HEK293 (cell line): ENCODE measurements around the gene SPTLC2.

Source experiments
- CTCF ChIA-PET: fragments of 350-600 bp; formaldehyde crosslinking; extraction: SDS; loops from one replicate; lab custom pipeline; 2021; ENCODE audit warnings: antibody characterized with exemption; lab: Yijun Ruan, JAX
- POLR2A ChIA-PET: fragments of 300-600 bp; formaldehyde crosslinking; extraction: SDS; loops from one replicate; lab custom pipeline; 2020; ENCODE audit warnings: antibody characterized with exemption, inconsistent platforms; lab: Yijun Ruan, JAX
- H3K27ac ChIP-seq: fragments of 200-500 bp; sonication (Bioruptor generic); 2 replicates; pipeline ENCODE4 v1.5.1; 2014; ENCODE audit warnings: low read depth, low read length, control low read depth, inconsistent platforms; ENCODE audit errors: extremely low read depth
- H3K36me3 ChIP-seq, 2 experiments: fragments of 200-500 bp in 1 of 2; sonication (Bioruptor generic) in 1 of 2; 1 replicate in 1 of 2; 2 replicates in 1 of 2; pipeline ENCODE4 v1.5.1; 2014 to 2017; ENCODE audit warnings: inconsistent platforms in 2 of 2, low read length in 2 of 2; ENCODE audit not compliant: control insufficient read depth in 2 of 2, insufficient read depth in 1 of 2
- H3K4me1 ChIP-seq: fragments of 200-500 bp; sonication (Bioruptor generic); 2 replicates; pipeline ENCODE4 v1.5.1; 2014; ENCODE audit warnings: mild to moderate bottlenecking, low read length, inconsistent platforms; ENCODE audit not compliant: control insufficient read depth, insufficient read depth
- H3K4me3 ChIP-seq: 2 replicates; pipeline ENCODE4 v1.5.1; 2011; ENCODE audit warnings: low read depth, mild to moderate bottlenecking, control low read depth, low read length, moderate library complexity
- H3K9me3 ChIP-seq: fragments of 200-500 bp; sonication (Bioruptor generic); 2 replicates; pipeline ENCODE4 v1.5.1; 2014; ENCODE audit warnings: low read depth, low read length, inconsistent platforms; ENCODE audit not compliant: control insufficient read depth, insufficient read depth
- EGR2 ChIP-seq: fragments of 450-650 bp; formaldehyde crosslinking; IDR thresholded peaks from 2 replicates; pipeline ENCODE4 v1.5.1; 2016; ENCODE audit warnings: low read depth, missing biosample characterization, missing genetic modification characterization
- ELK4 ChIP-seq: IDR thresholded peaks from 2 replicates; pipeline ENCODE4 v1.6.1; 2011; ENCODE audit warnings: mild to moderate bottlenecking, low read depth, low read length, borderline replicate concordance
- GLI2 ChIP-seq: fragments of 450-650 bp; formaldehyde crosslinking; IDR thresholded peaks from 2 replicates; pipeline ENCODE4; 2017; ENCODE audit warnings: missing biosample characterization, missing genetic modification characterization, low read depth, borderline replicate concordance
- GLIS2 ChIP-seq: fragments of 450-650 bp; formaldehyde crosslinking; IDR thresholded peaks from 2 replicates; pipeline ENCODE4 v1.5.1; 2016; ENCODE audit warnings: missing biosample characterization, missing genetic modification characterization
- KLF1 ChIP-seq: fragments of 450-650 bp; formaldehyde crosslinking; IDR thresholded peaks from 2 replicates; pipeline ENCODE4 v1.5.1; 2016; ENCODE audit warnings: missing biosample characterization, missing genetic modification characterization
- WT1 ChIP-seq: fragments of 450-650 bp; formaldehyde crosslinking; IDR thresholded peaks from 2 replicates; pipeline ENCODE4 v1.5.1; 2016; ENCODE audit warnings: missing biosample characterization, missing genetic modification characterization
- YY2 ChIP-seq: fragments of 450-650 bp; formaldehyde crosslinking; IDR thresholded peaks from 2 replicates; pipeline ENCODE4 v1.5.1; 2016; ENCODE audit warnings: missing biosample characterization, missing genetic modification characterization
- ZBTB17 ChIP-seq: fragments of 450-650 bp; formaldehyde crosslinking; IDR thresholded peaks from 2 replicates; pipeline ENCODE4 v1.5.1; 2016; ENCODE audit warnings: missing biosample characterization, missing genetic modification characterization
- ZBTB26 ChIP-seq: fragments of 450-650 bp; formaldehyde crosslinking; optimal IDR thresholded peaks from 2 replicates; pipeline ENCODE3; 2016; ENCODE audit warnings: missing biosample characterization, mild to moderate bottlenecking, missing genetic modification characterization
- ZBTB49 ChIP-seq: fragments of 450-650 bp; formaldehyde crosslinking; IDR thresholded peaks from 2 replicates; pipeline ENCODE4 v1.5.1; 2016; ENCODE audit warnings: missing biosample characterization, missing genetic modification characterization, low read depth
- ZEB2 ChIP-seq: fragments of 450-650 bp; formaldehyde crosslinking; IDR thresholded peaks from 2 replicates; pipeline ENCODE4 v1.5.1; 2016; ENCODE audit warnings: missing biosample characterization, missing genetic modification characterization
- ZFP37 ChIP-seq: fragments of 450-650 bp; formaldehyde crosslinking; IDR thresholded peaks from 2 replicates; pipeline ENCODE4 v1.5.1; 2016; ENCODE audit warnings: missing biosample characterization, missing genetic modification characterization
- ZNF114 ChIP-seq: fragments of 450-650 bp; formaldehyde crosslinking; IDR thresholded peaks from 2 replicates; pipeline ENCODE4 v1.5.0; 2017; ENCODE audit warnings: missing biosample characterization, missing genetic modification characterization
- ZNF148 ChIP-seq: fragments of 450-650 bp; formaldehyde crosslinking; IDR thresholded peaks from 2 replicates; pipeline ENCODE4 v1.5.0; 2017; ENCODE audit warnings: missing biosample characterization, missing genetic modification characterization, borderline replicate concordance
- ZNF155 ChIP-seq: fragments of 450-650 bp; formaldehyde crosslinking; IDR thresholded peaks from 2 replicates; pipeline ENCODE4 v1.5.1; 2016; ENCODE audit warnings: missing biosample characterization, missing genetic modification characterization
- ZNF18 ChIP-seq: fragments of 450-650 bp; formaldehyde crosslinking; IDR thresholded peaks from 2 replicates; pipeline ENCODE4 v1.5.1; 2016; ENCODE audit warnings: missing biosample characterization, missing genetic modification characterization
- ZNF223 ChIP-seq: fragments of 450-650 bp; formaldehyde crosslinking; IDR thresholded peaks from 2 replicates; pipeline ENCODE4 v1.5.1; 2016; ENCODE audit warnings: missing biosample characterization, missing genetic modification characterization
- ZNF366 ChIP-seq: fragments of 450-650 bp; formaldehyde crosslinking; conservative IDR thresholded peaks from 2 replicates; pipeline ENCODE4 v1.5.1; 2016; ENCODE audit warnings: missing biosample characterization, missing genetic modification characterization
- ZNF426 ChIP-seq: fragments of 450-650 bp; formaldehyde crosslinking; IDR thresholded peaks from 2 replicates; pipeline ENCODE4 v1.5.1; 2017; ENCODE audit warnings: missing biosample characterization, missing genetic modification characterization, mild to moderate bottlenecking, inconsistent platforms, moderate library complexity
- ZNF510 ChIP-seq: fragments of 450-650 bp; formaldehyde crosslinking; IDR thresholded peaks from 2 replicates; pipeline ENCODE4 v1.5.1; 2018; ENCODE audit warnings: mild to moderate bottlenecking, missing genetic modification characterization, missing biosample characterization; ENCODE audit not compliant: insufficient replicate concordance
- ZNF513 ChIP-seq: fragments of 450-650 bp; IDR thresholded peaks from 2 replicates; pipeline ENCODE4 v1.5.1; 2018; ENCODE audit warnings: missing biosample characterization, missing genetic modification characterization
- ZNF580 ChIP-seq: fragments of 450-650 bp; formaldehyde crosslinking; IDR thresholded peaks from 2 replicates; pipeline ENCODE4 v1.5.1; 2016; ENCODE audit warnings: missing biosample characterization, missing genetic modification characterization
- ZNF585B ChIP-seq: fragments of 450-650 bp; formaldehyde crosslinking; IDR thresholded peaks from 2 replicates; pipeline ENCODE4 v1.5.1; 2016; ENCODE audit warnings: missing biosample characterization, missing genetic modification characterization
- ZNF654 ChIP-seq: fragments of 450-650 bp; formaldehyde crosslinking; IDR thresholded peaks from 2 replicates; pipeline ENCODE4 v1.5.1; 2016; ENCODE audit warnings: low read depth, missing biosample characterization, missing genetic modification characterization
- ZNF660 ChIP-seq: fragments of 450-650 bp; IDR thresholded peaks from 2 replicates; pipeline ENCODE4 v1.5.1; 2018; ENCODE audit warnings: missing biosample characterization, mild to moderate bottlenecking, missing genetic modification characterization
- ZNF768 ChIP-seq: fragments of 450-650 bp; formaldehyde crosslinking; IDR thresholded peaks from 2 replicates; pipeline ENCODE4 v1.5.1; 2018; ENCODE audit warnings: missing biosample characterization, mild to moderate bottlenecking, missing genetic modification characterization
- ZNF776 ChIP-seq: fragments of 450-650 bp; formaldehyde crosslinking; IDR thresholded peaks from 2 replicates; pipeline ENCODE4 v1.5.0; 2017; ENCODE audit warnings: missing biosample characterization, missing genetic modification characterization, borderline replicate concordance

SPTLC2 gene

GRCh38 chr14:77474479-77475177 is 141.8 kb downstream of the SPTLC2 start (continued):
- no peak for TF ChIP-seq ZNF510 (tag by site-specific recombination)
- TF ChIP-seq GLIS2 = no peak
- TF ChIP-seq GLI2 (tag by site-specific recombination) = no peak
- TF ChIP-seq ELK4 = no peak
- TF ChIP-seq ZNF585B (tag by site-specific recombination) = no peak
- TF ChIP-seq ZNF654 (tag by site-specific recombination) = no peak
- TF ChIP-seq ZNF776 = no peak
- no peak for TF ChIP-seq ZNF148 (tag by site-specific recombination)
- no peak for TF ChIP-seq ZBTB49 (tag by site-specific recombination)
- TF ChIP-seq ZNF223 (tag by site-specific recombination) = no peak
- TF ChIP-seq KLF1 (tag by site-specific recombination) = no peak

- H3K4me1 ChIP-seq = no peaks in the 10 kb centered on the region
- H3K9me3 ChIP-seq = no peaks in the 10 kb centered on the region
- POLR2A ChIA-PET = no interaction called here
- peaks cover under 1 to 8% of the 10 kb centered on the region in 2 experiments; a peak in 2 of 3 replicates for H3K36me3 ChIP-seq
- CTCF ChIA-PET = no interaction called here
- no peak overlapping the region for H3K4me3 ChIP-seq
- no peak overlapping the region for H3K27ac ChIP-seq
- TF ChIP-seq EGR2 (tag by site-specific recombination) (no peak), ZNF580 (tag by site-specific recombination) (no peak), ZNF660 (no peak), WT1 (no peak), ZEB2 (tag by site-specific recombination) (no peak), ZNF513 (tag by site-specific recombination) (no peak), ZFP37 (no peak), ZBTB17 (tag by site-specific recombination) (no peak), YY2 (tag by site-specific recombination) (no peak), ZBTB26 (tag by site-specific recombination) (no peak), ZNF426 (no peak), ZNF768 (no peak), ZNF114 (tag by site-specific recombination) (no peak), ZNF366 (no peak), ZNF18 (tag by site-specific recombination) (no peak), ZNF155 (tag by site-specific recombination) (no peak)
Observed at GRCh38 chr14:77473921-77474320, 142.5 kb downstream of the SPTLC2 start.
